ENCODE data around the gene NXF2. TPM values are rescaled to one million over a fixed set of nuclear protein-coding genes. Genes with fewer than 3 reads are reported as not detected.

NXF2 gene
- total and polyA plus RNA-seq, 10 donors = not detected

GRCh38 chrX:102339312-102340298 lies 92.6 kb downstream of the NXF2 start:
- DNase-seq = peak; percentile 66
- intact Hi-C loops (cut with DNase I; ENCODE audit: low total_unique reads) = no loop called here

GRCh38 chrX:102341867-102342266 lies 94.9 kb downstream of the NXF2 start:
- TF ChIP-seq CTCF (IDR thresholded peaks at IDR 0.05 in 8 of 11, conservative IDR thresholded peaks at IDR 0.05 in 3 of 11) = no peak
- TF ChIP-seq POLR2AphosphoS5 (IDR thresholded peaks at IDR 0.05) = no peak
- TF ChIP-seq POLR2A (IDR thresholded peaks at IDR 0.05) = no peak
- intact Hi-C loops (cut with DNase I; ENCODE audit: low total_unique reads) = no loop called here
- Histone ChIP-seq H3K36me3 (no peaks in the 10 kb centered on the region), H3K9me3 (no peaks in the 10 kb centered on the region), H3K27me3 (replicated peaks in 1 of 7) (peaks cover 0 to 7% (median 0%) of the 10 kb centered on the region in 7 donors), H3K27ac (no peak overlapping the region), H3K4me3 (no peak overlapping the region), H3K4me1 (no peaks in the 10 kb centered on the region)
- no peak for DNase-seq
- 17 to 52% (median 37%) methylated on average over 2 of the region's 2 CpGs for WGBS, 5 donors

More at GRCh38 chrX:102339312-102340298, 92.6 kb downstream of the NXF2 start:
- peaks cover 0 to 5% (median 0%) of the 10 kb centered on the region in 7 donors for H3K27me3 ChIP-seq (replicated peaks in 1 of 7)
- H3K4me1 ChIP-seq = no peaks in the 10 kb centered on the region
- no peaks in the 10 kb centered on the region for H3K36me3 ChIP-seq
- H3K27ac ChIP-seq = no peak overlapping the region
- H3K4me3 ChIP-seq = no peak overlapping the region
- no peak for TF ChIP-seq POLR2AphosphoS5 (IDR thresholded peaks at IDR 0.05)
- no peak for TF ChIP-seq CTCF (IDR thresholded peaks at IDR 0.05 in 8 of 11, conservative IDR thresholded peaks at IDR 0.05 in 3 of 11)
- TF ChIP-seq POLR2A (IDR thresholded peaks at IDR 0.05) = no peak
- 71 to 98% (median 79%) methylated on average over 4 to 19 of the region's 19 CpGs for WGBS, 5 donors
- no peaks in the 10 kb centered on the region for H3K9me3 ChIP-seq

- H3K9me3 ChIP-seq = peaks cover 0 to 5% (median 0%) of the 10 kb centered on the region in 8 donors
- no peak overlapping the region for H3K27ac ChIP-seq
- H3K4me3 ChIP-seq = no peak overlapping the region
- no peak for TF ChIP-seq POLR2A (IDR thresholded peaks at IDR 0.05)
- TF ChIP-seq POLR2AphosphoS5 (IDR thresholded peaks at IDR 0.05) = no peak
- peak in 10 of 11 experiments; percentile 27 to 87 (median 72) for TF ChIP-seq CTCF (IDR thresholded peaks at IDR 0.05 in 8 of 11, conservative IDR thresholded peaks at IDR 0.05 in 3 of 11)
- intact Hi-C loops (cut with DNase I; ENCODE audit: low total_unique reads) = no loop called here
- DNase-seq = peak; percentile 71
- no peaks in the 10 kb centered on the region for H3K4me1 ChIP-seq
- no peaks in the 10 kb centered on the region for H3K36me3 ChIP-seq
- 27 to 32% (median 31%) methylated on average over 3 of the region's 3 CpGs for WGBS, 5 donors
- H3K27me3 ChIP-seq (replicated peaks in 1 of 7) = peaks cover 0 to 7% (median 0%) of the 10 kb centered on the region in 7 donors
Measured at GRCh38 chrX:102345916-102346315, 98.9 kb downstream of the NXF2 start.

Other genes starting within 250 kb of the NXF2 start
- gene TCEAL2, start 121.5 kb upstream of the NXF2 start, total RNA-seq = 1 to 10 TPM in 6 of 7 donors, not detected in 1; 1.7 to 5.2 (median 2.8) TPM
- gene TCEAL2, start 121.5 kb upstream of the NXF2 start, polyA plus RNA-seq = 1 to 10 TPM in 2 of 3 donors, under 1 TPM in 1; 0.39 to 3.2 (median 2.3) TPM
- gene TCEAL6, start 104.7 kb upstream of the NXF2 start, total RNA-seq = not detected
- not detected for gene TCEAL6, start 104.7 kb upstream of the NXF2 start, polyA plus RNA-seq
- gene BEX5, start 91.2 kb upstream of the NXF2 start, total RNA-seq = 1 to 10 TPM; 1.8 to 5.1 (median 2.8) TPM
- 1 to 10 TPM; 2.1 to 4.8 (median 3.8) TPM for gene BEX5, start 91.2 kb upstream of the NXF2 start, polyA plus RNA-seq
- gene TCP11X1, start 31.9 kb upstream of the NXF2 start, total RNA-seq = not detected
- not detected for gene TCP11X1, start 31.9 kb upstream of the NXF2 start, polyA plus RNA-seq
- gene NXF2B, start 192.8 kb downstream of the NXF2 start, total RNA-seq = not detected
- not detected for gene NXF2B, start 192.8 kb downstream of the NXF2 start, polyA plus RNA-seq
- gene TCP11X2, start 224.6 kb downstream of the NXF2 start, total RNA-seq = not detected
- gene TCP11X2, start 224.6 kb downstream of the NXF2 start, polyA plus RNA-seq = not detected